ENCODE data around the gene SUSD2.
"Not testable (repeated sequence)": the region's sequence is repeated elsewhere in the genome, so short reads cannot be mapped to it uniquely, and the experiment has no call there.

SUSD2 gene

DNA sequence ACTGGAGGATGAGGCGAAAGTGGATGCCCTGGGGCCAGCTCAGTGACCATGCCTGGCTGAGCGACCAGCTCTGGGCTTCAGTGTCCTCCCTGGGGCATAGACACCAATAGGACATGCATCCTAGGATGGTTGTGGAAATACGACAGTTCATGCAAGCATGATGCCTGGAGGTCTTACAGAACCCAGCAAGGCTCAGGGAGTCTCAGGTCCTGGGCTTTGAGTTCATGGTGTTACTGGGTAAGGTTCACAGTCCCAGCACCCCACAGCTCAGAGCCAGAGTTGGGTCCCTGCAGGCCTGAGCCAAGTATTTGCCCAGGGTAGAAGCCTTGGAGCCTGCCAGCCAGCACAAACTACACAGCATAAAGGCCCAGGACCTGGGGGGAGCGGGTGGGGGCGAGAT lies 4.2 kb upstream of the SUSD2 start:
- DNase-seq (ENCODE audit: low read depth) = no peak

DNA sequence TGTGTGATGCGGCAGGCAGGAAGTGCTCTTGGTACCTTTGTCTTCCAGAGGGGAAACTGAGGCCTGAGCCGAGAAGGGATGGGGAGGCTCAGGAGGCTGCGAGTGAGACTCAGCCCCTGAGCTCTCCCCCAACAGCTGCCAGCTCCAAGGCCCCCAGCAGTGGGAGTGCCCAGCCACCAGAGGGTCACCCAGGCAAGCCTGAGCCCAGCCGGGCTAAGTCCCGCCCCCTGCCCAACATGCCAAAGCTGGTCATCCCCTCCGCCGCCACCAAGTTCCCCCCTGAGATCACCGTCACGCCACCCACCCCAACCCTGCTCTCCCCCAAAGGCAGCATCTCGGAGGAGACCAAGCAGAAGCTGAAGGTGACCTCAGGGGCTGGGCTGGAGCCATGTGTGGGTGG lies 3.8 kb upstream of the SUSD2 start:
- no peak for DNase-seq (ENCODE audit: low read depth)

DNA sequence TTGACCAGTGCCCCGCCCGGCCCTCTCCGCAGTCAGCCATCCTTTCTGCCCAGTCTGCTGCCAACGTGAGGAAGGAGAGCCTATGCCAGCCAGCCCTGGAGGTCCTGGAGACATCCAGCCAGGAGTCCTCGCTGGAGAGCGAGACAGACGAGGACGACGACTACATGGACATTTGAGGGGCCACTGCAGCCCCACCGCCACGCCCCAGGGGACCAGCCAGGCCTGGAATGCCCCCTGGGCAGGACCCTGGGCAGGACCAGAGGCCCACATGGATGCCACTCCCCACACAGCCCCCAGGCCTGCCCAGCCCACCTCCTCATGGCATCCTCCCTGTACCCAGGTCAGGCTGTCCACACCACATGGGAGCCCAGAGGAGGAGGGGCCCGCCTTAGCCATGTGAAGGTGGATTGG lies 3.3 kb upstream of the SUSD2 start:
- DNase-seq (ENCODE audit: low read depth) = no peak

DNA sequence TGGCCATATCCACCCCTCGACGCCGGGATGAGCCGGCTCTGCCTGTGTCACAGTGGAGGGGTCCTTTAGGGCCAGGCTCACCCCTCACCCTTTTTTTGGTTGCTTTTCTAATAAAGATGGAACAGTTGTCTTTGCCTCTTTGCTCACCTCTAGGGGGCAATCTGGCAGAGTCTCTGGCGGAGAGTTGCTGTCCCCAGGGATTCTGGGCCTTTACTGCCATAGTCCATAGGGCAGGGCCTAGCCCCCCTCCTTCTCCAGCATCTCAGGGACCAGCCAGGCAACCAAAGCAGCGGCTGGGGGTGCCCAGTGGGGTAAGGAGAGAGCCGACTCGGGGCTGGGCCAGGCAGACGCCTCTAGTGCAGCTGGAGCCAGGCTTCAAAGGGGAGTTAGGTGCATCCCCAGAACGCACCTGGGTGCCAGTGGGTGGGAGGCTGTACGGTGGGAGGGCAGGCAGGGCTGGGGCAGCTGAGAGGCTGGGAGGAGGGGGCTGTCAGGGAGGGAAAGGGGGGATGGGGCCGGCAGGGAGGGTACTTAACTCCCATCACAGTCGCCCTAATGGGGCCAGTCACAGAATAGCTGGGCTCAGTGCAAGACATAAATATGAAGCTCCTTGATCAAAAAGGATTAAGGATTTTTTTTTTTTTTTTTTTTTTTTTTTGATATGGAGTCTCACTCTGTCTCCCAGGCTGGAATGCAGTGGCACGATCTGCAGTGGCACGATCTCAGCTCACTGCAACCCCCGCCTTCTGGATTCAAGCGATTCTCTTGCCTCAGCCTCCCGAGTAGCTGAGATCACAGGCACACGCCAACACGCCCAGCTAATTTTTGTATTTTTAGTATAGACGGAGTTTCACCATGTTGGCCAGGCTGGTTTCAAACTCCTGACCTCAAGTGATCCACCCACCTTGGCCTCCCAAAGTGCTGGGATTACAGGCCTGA lies 2.5 kb upstream of the SUSD2 start:
- DNase-seq (ENCODE audit: low read depth) = no peak

DNA sequence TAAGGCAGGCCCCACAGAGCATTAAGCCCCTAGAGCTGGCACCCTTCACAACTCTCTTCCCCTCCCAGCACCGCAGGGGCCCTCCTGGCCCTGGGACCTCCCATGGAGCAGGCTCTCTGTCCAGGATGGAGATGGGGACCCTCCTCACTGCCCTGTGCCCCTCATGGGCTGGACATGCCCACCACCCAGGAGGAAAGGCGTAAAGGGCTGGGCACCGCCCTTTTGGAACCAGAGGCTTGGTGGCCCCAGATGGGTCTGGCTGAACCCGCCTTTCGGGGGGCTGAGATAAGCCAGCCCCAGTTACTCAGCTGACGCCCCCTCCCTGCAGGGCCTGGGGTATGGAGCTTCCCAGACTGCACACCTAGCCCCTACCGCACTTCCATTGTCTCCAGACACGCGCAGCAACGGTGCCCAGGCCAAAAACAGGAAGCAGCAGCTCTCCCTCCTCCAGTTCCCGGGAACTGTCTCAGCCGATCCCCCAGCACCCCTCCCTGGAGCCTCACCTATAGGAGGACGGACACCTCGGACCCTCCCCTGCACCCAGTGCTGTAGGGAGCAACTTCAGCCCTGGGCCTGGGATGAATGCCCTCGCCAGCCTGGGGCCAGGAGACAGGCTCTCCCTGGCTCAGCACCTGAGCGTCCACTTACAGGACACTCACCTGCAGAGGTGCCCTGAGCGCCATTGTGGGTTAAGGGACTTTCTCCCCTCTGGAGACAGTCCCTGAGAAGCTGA lies 1.6 kb upstream of the SUSD2 start:
- DNase-seq (ENCODE audit: low read depth) = no peak

DNA sequence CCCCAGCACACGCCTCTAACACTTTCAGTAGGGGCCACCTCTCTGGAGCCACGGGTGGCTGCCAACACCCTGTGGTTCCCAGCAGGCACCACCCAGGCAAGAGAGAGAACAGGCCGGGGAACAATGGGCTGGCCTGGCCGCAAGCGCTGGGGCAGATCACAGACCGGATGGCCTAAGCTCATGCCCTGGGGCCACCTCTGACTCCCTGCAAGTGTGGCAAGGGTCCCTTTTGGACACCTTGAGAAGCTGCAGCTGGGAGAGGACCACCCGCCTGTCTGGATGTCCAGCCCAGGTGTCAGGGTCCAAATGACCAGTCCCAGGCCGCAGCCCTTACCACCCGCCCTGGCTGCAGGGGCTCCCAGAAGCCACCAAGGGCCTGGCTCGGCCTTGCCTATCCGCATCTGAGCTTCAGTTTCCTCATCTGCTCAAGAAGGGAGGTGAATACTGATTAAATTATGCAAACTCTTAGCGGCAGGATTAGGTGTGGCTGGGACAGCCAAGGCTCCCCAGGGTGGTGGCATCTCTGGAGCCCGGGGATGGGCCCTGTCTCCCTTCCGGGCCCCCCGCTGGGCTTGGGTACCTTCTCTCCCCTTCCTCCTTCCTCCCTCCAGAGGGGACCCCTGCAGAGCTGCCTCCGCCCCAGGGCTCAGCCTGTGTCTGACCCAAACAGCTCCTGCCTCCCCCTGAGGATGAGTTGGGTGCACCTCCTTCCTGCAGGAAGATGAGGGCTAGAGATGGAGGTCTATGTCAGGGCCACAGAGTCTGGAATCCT lies 785 bp upstream of the SUSD2 start:
- DNase-seq (ENCODE audit: low read depth) = no peak

DNA sequence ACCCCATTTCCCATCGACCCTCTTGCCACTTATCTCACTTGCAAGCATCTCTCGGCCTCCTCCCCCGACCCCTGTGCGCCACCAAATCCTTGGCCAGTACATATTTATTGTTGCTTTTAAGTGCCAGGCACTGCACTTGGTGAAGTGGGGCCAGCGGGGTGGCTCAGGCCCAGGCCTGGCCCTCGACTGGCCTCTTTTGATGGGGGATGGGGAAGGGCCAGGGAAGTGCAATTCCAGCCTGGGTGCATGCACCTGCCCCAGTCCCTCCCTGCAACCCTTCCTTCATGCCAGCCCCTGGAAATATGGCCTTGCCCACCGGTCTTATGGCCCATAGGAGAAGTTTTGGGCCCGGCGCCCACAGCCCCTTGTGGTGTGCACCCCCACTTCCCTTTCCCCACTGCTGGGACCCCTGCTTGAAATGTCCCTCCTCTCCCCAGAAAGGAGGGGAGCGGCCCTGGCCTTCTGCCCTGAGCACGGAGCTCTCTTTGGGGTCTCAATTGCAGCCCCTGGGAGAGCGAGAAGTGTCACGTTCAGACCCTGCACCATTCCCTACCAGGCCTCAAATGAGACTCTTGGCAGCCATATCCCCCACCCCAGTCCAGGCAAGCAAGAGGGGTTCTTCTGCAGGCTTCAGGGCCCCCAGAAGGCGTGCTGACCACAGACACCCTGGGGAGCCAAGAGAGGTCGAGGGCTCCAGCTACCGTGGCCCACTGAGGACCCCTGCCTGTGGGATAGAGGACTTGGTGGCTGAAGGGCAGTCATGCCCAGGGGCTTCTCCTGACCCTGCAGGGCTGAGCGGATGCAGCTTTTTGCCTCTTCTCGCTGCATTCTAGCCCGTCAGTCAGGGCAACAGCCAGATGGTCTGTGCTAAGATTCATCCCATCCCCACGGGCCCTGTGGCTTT lies 961 bp downstream of the SUSD2 start:
- no peak for DNase-seq (ENCODE audit: low read depth)

DNA sequence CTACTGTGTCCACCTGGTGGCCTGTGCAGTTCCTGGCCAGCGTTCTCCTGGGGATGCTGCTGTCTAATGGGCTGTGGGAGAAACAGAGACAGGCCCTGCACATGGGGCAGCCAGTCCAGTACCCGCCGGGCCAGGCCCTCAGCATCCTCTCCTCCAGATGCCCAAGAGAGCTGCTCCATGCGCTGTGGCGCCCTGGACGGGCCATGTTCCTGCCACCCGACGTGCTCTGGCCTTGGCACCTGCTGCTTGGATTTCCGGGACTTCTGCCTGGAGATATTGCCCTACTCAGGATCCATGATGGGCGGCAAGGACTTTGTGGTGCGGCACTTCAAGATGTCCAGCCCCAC lies 1.6 kb downstream of the SUSD2 start:
- not testable (repeated sequence) for DNase-seq (ENCODE audit: low read depth)

DNA sequence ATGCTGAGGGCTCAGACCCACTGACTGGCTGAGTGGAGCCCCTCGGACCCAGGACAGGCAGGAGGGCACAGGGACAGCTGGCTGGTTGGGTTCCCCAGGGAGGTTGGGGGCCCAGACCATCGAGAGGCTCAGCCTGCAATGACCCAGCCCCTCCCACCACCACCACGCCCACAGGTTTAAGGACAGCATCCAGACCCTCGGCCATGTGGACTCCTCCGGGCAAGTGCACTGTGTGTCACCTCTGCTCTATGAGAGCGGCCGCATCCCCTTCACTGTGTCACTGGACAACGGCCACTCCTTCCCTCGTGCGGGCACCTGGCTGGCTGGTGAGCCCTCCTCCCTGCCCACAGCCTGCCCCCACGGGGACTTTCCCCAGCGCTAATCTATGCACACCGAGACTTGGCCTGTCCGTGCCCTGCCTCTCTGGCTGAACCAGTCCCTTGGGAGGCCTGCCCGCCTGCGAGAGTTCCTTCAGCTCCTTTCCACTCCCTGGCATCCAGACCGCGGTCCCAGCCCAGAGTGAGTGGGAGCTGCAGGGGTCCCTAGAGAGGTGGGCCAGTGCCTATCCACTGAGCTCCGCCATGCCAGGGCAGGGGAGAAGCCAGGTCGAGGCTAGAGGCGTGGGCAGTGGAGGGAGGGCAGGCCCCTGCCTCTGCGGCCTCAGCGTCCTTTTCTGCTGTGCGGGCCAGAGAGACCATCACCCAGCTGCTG lies 2.2 kb downstream of the SUSD2 start:
- DNase-seq (ENCODE audit: low read depth) = no peak

DNA sequence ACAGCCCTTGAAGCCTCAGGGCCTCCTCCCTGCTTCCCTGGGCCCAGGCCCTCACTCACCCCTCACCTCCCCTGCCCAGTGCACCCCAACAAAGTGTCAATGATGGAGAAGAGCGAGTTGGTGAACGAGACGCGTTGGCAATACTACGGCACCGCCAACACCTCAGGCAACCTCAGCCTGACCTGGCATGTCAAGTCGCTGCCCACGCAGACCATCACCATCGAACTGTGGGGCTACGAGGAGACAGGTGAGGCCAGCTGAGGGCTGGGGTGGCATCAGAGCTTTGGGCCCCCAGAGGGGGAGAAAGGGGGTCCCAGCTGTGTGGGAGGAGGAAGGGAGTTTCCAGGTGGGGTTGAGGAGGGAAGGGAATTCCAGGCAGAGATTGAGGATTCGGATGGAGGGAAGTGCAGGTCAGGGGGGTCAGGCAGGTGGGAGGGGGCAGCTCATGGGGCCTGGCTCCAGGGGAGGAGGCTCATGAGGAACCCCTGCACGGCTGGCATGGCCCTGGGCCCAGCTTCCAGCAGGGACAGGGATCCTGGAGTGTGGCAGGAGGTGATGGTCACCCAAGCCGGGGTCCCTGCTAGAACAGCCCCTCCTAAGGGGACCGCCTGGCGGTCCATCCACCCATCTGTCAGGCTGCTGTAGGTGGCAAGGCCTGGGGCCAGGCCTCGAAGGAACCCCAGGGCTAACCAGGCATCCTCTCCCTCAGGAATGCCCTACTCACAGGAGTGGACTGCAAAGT lies 2.9 kb downstream of the SUSD2 start:
- no peak for DNase-seq (ENCODE audit: low read depth)

DNA sequence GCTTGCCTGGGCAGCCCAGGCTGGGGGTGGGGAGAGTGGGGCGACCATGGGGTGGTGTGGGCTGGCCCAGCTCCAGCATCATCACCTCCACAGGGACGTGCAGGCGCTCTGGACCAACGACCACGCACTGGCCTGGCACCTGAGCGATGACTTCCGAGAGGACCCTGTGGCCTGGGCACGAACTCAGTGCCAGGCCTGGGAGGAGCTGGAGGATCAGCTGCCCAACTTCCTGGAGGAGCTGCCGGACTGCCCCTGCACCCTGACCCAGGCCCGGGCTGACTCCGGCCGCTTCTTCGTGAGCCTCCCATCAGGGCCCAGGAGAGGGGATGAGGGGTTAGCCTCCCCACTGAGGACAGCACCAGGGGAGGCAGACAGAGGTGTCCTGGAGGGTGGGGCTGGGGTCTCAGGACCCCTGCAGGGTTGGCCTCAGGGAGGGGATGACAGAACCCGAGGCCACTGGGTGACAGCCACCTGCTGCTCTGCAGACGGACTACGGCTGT lies 3.8 kb downstream of the SUSD2 start:
- no peak for DNase-seq (ENCODE audit: low read depth)

DNA sequence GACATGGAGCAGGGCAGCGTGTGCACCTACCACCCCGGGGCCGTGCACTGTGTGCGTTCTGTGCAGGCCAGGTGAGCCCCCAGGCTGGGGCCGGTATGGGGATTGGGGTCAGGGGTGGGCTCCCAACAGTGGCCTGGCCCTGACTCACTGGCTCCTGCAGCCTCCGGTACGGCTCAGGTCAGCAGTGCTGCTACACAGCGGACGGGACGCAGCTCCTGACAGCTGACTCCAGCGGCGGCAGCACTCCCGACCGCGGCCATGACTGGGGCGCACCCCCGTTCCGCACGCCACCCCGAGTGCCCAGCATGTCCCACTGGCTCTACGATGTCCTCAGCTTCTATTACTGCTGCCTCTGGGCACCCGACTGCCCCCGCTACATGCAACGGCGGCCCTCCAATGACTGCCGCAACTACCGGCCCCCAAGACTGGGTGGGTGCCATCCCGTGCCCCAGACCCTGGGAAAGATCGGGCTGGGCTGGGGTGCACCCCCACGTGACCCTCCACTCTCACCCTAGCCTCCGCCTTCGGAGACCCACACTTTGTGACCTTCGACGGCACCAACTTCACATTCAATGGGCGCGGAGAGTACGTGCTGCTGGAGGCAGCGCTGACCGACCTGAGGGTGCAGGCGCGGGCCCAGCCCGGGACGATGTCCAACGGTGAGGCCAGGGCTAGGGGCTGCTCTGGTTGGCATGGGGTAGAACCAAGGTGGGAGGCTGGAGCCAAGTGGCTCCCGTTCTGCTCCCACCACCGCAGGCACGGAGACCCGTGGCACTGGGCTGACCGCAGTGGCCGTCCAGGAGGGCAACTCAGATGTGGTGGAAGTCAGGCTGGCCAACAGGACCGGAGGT lies 4.4 kb downstream of the SUSD2 start:
- no peak for DNase-seq (ENCODE audit: low read depth)

DNA sequence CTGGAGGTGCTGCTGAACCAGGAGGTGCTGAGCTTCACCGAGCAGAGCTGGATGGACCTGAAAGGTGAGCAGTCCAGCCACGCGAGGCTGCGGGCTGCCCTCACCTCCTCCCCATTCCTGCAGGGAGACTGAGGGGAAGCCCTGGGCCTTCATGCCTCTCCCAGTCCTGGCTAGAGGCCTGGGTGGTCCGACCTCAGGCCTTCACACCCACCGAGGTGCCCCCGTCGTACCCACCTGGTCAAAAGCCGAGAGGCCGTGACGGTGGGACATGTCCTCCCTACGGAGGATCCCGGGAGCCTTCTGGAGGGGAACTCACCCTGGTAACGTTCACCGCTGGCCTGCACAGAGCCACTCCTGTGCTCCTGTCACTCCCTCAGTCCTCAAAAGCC lies 5.1 kb downstream of the SUSD2 start:
- DNase-seq (ENCODE audit: low read depth) = no peak

DNA sequence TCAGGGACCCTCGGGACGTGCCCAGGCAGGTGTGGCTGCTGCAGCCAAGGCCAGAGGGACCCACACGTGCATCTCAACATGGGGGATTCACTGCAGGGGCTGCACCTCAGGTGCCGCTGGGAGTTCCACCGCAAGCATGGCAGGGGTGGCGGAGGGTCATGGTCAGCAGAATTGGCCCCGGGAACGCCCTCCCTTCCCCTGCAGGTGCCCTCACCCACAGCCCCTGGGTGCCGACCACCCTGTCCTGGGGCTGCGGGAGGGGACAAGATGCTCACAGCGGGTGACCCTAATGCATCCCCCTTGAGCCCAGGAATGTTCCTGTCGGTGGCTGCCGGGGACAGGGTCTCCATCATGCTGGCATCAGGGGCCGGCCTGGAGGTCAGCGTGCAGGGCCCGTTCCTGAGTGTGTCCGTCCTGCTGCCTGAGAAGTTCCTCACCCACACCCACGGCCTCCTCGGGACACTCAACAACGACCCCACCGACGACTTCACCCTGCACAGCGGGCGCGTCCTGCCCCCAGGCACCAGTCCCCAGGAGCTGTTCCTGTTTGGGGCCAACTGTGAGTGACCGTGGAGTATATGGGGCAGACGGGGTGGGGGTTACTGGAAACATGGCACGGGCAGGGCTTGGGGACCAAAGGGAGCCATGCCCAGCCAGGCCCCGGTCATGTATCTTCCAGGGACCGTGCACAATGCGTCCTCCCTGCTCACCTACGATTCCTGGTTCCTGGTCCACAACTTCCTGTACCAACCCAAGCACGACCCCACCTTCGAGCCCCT lies 5.8 kb downstream of the SUSD2 start:
- no peak for DNase-seq (ENCODE audit: low read depth)

DNA sequence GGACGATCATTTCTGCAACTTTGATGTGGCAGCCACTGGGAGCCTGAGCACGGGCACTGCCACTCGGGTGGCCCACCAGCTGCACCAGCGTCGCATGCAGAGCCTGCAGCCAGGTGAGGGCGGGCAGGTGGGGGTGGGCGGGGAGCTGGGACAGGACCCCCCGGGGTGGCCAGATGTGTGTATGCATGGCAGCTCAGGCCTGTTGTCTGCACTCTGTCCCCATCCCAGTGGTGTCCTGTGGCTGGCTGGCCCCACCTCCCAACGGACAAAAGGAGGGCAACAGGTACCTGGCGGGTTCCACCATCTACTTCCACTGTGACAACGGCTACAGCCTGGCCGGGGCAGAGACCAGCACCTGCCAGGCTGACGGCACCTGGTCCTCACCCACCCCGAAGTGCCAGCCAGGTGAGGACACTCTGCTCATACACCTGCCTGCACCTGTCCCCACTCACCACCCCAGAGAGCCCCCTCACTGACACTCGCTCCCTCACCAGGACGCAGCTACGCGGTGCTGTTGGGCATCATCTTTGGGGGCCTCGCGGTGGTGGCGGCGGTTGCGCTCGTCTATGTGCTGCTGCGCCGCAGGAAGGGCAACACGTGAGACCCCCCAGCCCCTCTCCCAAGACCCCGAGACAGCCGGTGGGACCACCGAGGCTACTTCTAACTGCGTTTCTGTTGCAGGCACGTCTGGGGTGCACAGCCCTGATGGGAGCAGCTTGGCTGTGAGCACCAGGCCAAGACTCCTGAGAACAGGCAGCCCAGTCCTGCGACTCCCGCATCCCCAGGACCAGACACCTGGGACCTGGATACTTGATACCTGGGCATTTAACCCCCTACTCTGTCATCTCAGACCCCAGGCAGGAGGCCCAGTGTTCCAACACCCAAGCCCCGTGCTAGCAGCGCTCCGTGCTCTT lies 6.7 kb downstream of the SUSD2 start:
- no peak for DNase-seq (ENCODE audit: low read depth)

DNA sequence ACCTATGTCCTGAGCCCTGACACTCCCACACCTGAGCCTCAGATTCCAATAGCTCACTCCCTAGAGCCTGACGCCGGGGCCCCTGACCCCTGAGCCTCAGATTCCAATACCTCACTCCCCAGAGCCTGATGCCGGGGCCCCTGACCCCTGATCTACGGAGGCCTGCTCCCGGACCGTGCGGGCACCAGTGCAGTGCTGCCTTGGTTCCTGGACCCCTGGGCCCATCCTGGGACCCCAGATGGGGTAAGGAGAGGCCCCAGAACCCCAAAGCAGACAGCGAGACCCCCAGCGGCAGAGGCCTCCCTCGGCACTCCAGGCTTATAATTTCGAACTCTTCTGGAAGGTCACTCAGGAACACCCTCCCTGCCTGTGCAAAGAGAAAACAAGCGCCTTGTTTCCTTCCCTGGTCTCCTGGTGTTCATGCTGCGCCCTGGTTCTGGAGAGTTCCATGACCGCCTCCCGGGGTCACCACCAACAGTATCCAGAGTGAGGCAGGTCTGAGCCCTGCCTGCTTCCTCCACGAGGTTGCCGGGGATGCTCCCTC lies 7.5 kb downstream of the SUSD2 start:
- DNase-seq (ENCODE audit: low read depth) = no peak
